Gastroesophageal sphincter (tissue), 2 donors: ENCODE measurements around the gene AFF3.

Source experiments
- EP300 ChIP-seq: sonication (generic); formaldehyde crosslinking; IDR thresholded peaks from one replicate; pipeline ENCODE4 v1.6.1; 2017; ENCODE audit warnings: antibody characterized with exemption, mild to moderate bottlenecking
- POLR2A ChIP-seq, 2 donors: fragments of 450-650 bp; IDR thresholded peaks; one replicate each; pipeline ENCODE4 v1.6.1; 2017; ENCODE audit warnings: antibody characterized with exemption in 2 of 2, mild to moderate bottlenecking in 2 of 2, moderate library complexity in 1 of 2
- POLR2AphosphoS5 ChIP-seq: sonication (generic); formaldehyde crosslinking; IDR thresholded peaks from one replicate; pipeline ENCODE4 v1.6.1; 2017; ENCODE audit warnings: antibody characterized with exemption

- TF ChIP-seq POLR2A (IDR thresholded peaks at IDR 0.05) = no peak
- TF ChIP-seq POLR2AphosphoS5 = no peak
- TF ChIP-seq EP300 = no peak
These were observed 78.9 kb downstream of the AFF3 start for GRCh38 chr2:100063459-100063953.
